HAP-1 (cell line): Measurements from ENCODE around the gene SARM1.

ENCODE experiments used
- DNase-seq, 2 experiments: peaks; one replicate each; pipeline ENCODE4 v3.0.0-alpha.2; 2016 to 2020; ENCODE audit warnings: low spot score in 2 of 2
- H3K27me3 ChIP-seq: fragments of 250-450 bp; sonication (Bioruptor Pico); 2 replicates; pipeline ENCODE4 v1.5.1; 2020; ENCODE audit warnings: low read depth, mild to moderate bottlenecking, moderate library complexity
- H3K36me3 ChIP-seq: fragments of 250-450 bp; sonication (Bioruptor Pico); replicated peaks from 2 replicates; pipeline ENCODE4 v1.5.1; 2020; ENCODE audit warnings: mild to moderate bottlenecking
- H3K4me1 ChIP-seq: fragments of 250-450 bp; sonication (Bioruptor Pico); 2 replicates; pipeline ENCODE4 v1.5.1; 2020; ENCODE audit warnings: mild to moderate bottlenecking
- H3K4me3 ChIP-seq: fragments of 250-450 bp; sonication (Bioruptor Pico); 2 replicates; pipeline ENCODE4 v1.5.1; 2020; ENCODE audit warnings: mild to moderate bottlenecking, moderate library complexity
- H3K9me3 ChIP-seq: fragments of 250-450 bp; sonication (Bioruptor Pico); 2 replicates; pipeline ENCODE4 v1.5.1; 2020; ENCODE audit warnings: mild to moderate bottlenecking, moderate library complexity
- in situ Hi-C: fragments of 300-500 bp; cut with MboI; formaldehyde crosslinking; loops from 3 replicates; pipeline ENCODE4 v1.14.3; 2020; ENCODE audit warnings: low sequenced_read_pairs, inconsistent platforms, mixed read lengths

The SARM1 gene

DNA sequence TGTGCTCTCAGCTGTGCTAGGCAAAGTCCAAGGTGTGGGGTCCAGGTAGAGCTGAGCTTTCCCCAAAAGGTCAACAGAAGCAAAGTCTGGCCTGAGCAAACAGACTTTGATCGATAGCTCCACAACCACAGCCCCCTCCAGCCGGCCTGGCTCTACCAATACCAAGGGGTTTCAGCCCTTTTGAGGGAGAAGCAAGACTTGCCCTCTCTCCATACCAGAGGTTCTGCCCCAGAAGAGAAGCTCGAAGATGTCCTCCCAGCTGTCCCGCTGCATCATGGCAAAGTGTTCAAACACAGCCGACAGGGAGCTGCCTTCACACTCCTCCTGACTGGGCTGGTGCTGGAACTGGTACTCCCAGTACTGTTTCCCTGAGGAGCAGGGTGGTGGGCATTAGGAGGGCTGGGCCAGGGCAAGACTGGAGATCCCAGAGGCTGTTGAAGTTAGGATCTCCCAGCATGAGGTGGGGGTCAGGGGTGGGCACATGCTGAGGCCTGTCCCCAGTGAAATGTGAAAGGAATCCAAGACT lies 3.1 kb upstream of the SARM1 start:
- in situ Hi-C loops: no loop called here
- no peaks in the 10 kb centered on the region for H3K27me3 ChIP-seq
- no peak overlapping the region for H3K4me3 ChIP-seq
- H3K9me3 ChIP-seq: no peaks in the 10 kb centered on the region
- H3K36me3 ChIP-seq: no peaks in the 10 kb centered on the region; the same call in 1 of the 2 replicates
- no peak for DNase-seq
- H3K4me1 ChIP-seq: no peaks in the 10 kb centered on the region; the same call in 1 of the 2 replicates

DNA sequence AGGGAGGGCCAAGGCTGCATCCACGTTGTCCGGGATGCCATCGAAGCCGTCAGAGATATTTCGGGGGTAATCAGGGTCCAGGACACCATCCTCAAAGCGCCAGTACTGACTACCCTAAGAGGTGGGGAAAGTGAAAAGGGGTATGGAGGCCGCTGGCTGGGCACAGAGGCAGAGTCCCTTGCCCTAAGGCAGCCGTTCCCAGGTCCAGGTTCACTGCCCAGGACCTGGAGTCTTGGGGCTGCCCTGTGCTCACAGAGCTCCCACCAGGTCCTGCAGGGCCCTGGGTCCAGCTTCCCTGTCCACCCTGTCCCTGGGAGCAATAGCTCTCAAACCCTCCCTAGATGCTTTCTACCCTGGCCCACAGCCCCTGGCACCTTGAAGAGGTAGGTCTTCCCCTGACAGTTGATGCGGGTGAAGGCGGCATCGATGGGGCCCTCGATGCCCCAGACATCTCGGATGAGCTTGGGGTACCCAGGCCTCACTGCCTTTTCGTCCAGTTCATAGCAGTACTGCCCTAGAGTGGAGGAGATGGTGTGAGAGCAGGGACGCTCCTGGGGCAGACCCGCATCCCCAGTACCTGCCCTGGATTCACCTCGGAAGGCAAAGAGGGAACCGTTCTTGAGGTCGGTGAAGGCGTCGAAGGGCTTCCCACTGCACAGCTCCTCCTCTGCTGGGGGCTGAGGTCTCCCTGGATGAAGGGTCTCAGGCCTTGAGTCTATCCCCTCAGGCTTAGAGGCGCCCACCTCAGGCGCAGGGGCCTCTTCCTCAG lies 2.4 kb upstream of the SARM1 start:
- H3K4me1 ChIP-seq: no peaks in the 10 kb centered on the region; the same call in 1 of the 2 replicates
- DNase-seq: no peak
- no peaks in the 10 kb centered on the region for H3K9me3 ChIP-seq
- in situ Hi-C loops: no loop called here
- H3K4me3 ChIP-seq: no peak overlapping the region
- no peaks in the 10 kb centered on the region for H3K27me3 ChIP-seq
- no peaks in the 10 kb centered on the region for H3K36me3 ChIP-seq

DNA sequence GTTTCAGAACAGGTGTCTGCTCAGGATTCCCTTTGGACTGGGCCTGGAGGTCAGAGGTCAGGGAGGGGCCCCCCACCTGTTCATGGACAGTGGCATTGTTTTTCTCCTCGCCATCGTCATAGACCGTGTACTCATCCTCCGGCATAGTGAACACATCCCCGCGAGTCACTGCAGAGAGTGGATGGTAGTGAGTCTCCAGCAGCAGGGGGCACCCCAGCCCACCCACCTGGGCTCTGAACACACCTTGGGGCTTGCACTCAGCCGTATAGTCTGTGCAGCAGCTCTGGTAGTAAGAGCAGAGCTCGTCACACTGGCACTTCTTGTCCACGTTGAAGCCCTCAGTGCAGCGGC lies 1.8 kb upstream of the SARM1 start:
- no peak for DNase-seq
- in situ Hi-C loops: no loop called here
- no peaks in the 10 kb centered on the region for H3K36me3 ChIP-seq

DNA sequence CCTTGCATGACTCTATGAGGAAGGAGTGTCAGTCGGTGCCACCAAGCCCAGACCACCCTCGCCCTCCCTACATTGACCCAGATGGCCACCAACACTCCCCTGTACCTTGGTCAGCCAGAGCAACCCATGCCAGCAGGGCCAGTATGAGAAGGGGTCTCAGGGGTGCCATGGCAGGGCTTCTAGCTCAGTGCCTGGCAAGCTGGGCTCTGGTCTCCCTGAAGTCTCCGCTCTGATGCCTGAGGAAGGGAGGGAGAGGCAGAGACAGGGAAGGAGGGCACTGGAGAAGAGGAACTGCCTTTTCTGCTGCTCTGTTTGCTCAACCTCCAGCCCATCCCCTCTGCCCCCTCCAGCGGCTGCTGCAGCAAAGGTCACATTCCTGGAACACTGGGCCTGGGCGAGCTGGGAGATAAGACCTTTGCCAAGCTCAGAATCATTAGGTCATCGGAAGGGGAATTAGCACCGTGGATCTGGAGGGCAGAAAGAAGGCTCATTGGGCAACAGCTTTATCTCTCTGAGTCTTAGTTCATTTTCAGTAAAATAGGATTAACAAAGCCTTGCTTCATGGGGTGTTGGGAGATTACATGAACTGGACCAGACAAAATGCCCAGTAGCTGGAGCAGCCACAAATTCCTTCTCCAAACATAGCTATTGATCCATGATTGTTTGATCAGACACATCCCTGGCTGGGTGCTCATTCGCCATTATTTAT lies 1.3 kb upstream of the SARM1 start, which contains the start of gene VTN:
TSS of gene VTN (minus strand) at position 273 of the 709 bp plus-strand sequence. CDS start at position 169, 104 bp downstream.
- Histone ChIP-seq H3K36me3 (no peaks in the 10 kb centered on the region), H3K27me3 (no peaks in the 10 kb centered on the region), H3K4me1 (no peaks in the 10 kb centered on the region; the same call in 1 of the 2 replicates), H3K9me3 (no peaks in the 10 kb centered on the region), H3K4me3 (peak within 1 kb of the TSS; percentile 45)
- peak in 1 of 2 experiments; percentile 33 for DNase-seq
- in situ Hi-C loops: no loop called here

More for the DNA sequence above, 1.8 kb upstream of the SARM1 start:
- no peak overlapping the region for H3K4me3 ChIP-seq
- no peaks in the 10 kb centered on the region for H3K27me3 ChIP-seq
- H3K4me1 ChIP-seq: no peaks in the 10 kb centered on the region; the same call in 1 of the 2 replicates
- H3K9me3 ChIP-seq: no peaks in the 10 kb centered on the region

DNA sequence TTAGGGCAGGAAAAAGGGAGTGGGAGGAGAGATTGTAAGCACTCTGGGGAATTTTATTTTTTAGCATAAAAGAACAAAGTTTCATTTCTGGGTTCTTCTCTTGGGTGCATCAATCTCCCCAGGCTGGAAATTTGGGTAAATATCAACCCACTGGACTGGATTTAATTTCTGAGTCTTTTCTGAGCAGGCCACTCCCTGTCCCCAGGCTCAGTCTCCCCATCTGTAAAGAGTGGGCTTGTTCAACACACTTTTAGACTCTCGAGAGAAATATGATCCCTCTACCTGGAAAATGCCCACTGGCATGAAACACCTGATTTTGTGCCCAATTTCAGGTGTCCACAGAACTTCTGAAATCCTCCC lies 770 bp upstream of the SARM1 start:
- DNase-seq: no peak
- Histone ChIP-seq H3K4me3 (peak overlapping the region; percentile 45), H3K27me3 (no peaks in the 10 kb centered on the region), H3K36me3 (no peaks in the 10 kb centered on the region), H3K4me1 (no peaks in the 10 kb centered on the region; the same call in 1 of the 2 replicates), H3K9me3 (no peaks in the 10 kb centered on the region)
- in situ Hi-C loops: no loop called here

DNA sequence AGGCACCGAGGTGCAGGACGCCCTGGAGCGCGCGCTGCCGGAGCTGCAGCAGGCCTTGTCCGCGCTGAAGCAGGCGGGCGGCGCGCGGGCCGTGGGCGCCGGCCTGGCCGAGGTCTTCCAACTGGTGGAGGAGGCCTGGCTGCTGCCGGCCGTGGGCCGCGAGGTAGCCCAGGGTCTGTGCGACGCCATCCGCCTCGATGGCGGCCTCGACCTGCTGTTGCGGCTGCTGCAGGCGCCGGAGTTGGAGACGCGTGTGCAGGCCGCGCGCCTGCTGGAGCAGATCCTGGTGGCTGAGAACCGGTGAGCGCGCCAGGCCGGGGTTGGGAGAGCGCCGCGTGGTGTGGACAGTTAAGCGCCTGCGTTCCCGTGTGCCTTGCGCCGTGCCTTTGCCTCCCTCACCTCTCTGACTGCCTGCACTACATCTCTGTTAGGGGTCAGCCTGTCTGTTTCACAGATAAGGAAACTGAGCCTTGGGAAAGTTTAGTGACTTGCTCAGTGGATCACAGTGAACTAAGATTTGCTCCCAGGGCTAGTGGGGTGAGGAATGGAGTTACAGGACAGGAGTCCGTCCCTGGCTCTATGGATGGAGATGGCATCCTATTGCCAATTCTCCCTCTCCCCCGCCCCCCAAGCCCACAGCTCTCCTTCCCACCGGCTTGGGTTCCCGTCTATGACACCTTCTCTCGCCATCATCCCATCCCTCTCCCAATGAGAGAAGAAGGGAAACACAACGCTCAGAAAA lies 880 bp downstream of the SARM1 start:
- Histone ChIP-seq H3K4me1 (no peaks in the 10 kb centered on the region; the same call in 1 of the 2 replicates), H3K36me3 (no peaks in the 10 kb centered on the region), H3K4me3 (peak overlapping the region; percentile 45), H3K9me3 (no peaks in the 10 kb centered on the region), H3K27me3 (no peaks in the 10 kb centered on the region)
- no peak for DNase-seq
- in situ Hi-C loops: no loop called here

DNA sequence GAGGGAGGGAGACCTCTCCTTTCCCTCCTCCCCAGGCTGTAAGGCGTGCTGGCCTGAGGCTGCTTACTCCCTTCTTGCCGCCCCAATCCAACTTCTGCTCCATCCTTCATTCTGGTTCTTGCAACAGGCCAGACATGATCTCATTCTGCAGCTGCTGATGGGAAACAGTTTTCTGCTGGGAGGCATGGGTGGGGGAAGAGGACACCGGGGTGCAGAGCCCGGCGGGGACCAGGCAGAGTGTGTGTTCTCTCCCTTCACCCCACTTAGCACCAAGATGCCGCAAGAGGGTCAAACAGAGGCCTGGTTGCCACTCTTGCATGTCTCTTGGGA lies 1.4 kb downstream of the SARM1 start:
- DNase-seq: no peak
- peak overlapping the region; percentile 45; the same call in 1 of the 2 replicates for H3K4me3 ChIP-seq
- no peaks in the 10 kb centered on the region for H3K36me3 ChIP-seq
- no peaks in the 10 kb centered on the region for H3K27me3 ChIP-seq
- no peaks in the 10 kb centered on the region; the same call in 1 of the 2 replicates for H3K4me1 ChIP-seq
- H3K9me3 ChIP-seq: no peaks in the 10 kb centered on the region
- in situ Hi-C loops: no loop called here

DNA sequence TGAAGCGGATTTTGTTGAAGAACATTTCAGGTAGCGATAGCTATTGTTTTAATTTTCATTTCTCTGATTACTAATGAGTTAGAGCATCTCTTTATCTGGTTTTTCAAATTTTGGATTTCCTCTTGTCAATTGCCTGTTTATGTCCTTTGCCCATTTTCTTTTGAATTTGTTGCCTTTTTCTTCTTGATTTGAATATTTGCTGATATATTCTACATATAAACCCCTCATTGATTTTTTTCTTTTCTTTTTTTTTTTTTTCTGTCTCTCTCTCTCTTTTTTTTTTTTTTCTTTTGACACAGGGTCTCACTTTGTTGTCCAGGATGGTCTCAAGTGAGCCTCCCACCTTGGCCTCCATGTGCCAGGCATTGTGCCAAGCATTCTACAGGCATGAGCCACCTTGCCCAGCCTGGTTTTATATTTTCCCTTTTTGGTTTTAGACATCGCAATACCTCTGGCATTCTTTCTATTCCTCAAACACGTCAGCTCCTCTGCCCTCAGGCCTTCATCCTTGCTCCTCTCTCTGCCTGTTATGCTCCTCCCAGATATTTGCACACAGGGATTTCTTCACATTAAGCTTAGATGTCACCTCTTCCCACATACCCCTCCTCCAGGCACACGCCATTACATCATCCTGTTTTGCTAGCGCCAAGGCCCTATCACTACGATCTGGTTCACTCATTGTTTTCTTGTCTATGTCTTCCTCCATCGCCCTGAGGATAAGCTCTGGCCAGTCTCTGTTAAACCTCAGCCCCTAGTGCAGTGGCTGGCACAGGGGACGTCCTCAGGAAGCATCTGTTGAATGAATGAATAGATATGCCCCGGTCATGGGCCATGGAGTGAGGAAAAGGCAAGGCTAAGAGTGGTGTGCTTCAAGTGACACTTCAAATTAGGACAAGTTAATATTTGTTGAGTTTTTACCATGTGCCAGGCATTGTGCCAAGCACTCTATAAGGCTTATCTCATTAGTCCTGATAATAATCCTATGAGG lies 8.6 kb downstream of the SARM1 start:
- no peaks in the 10 kb centered on the region for H3K36me3 ChIP-seq
- no peak overlapping the region for H3K4me3 ChIP-seq
- no peaks in the 10 kb centered on the region for H3K9me3 ChIP-seq
- in situ Hi-C loops: loop anchor here (25.0 kb wide), 1 partner anchor 593 kb away; no protein-coding TSS in a partner anchor
- H3K4me1 ChIP-seq: no peaks in the 10 kb centered on the region
- H3K27me3 ChIP-seq: no peaks in the 10 kb centered on the region
- DNase-seq: no peak

DNA sequence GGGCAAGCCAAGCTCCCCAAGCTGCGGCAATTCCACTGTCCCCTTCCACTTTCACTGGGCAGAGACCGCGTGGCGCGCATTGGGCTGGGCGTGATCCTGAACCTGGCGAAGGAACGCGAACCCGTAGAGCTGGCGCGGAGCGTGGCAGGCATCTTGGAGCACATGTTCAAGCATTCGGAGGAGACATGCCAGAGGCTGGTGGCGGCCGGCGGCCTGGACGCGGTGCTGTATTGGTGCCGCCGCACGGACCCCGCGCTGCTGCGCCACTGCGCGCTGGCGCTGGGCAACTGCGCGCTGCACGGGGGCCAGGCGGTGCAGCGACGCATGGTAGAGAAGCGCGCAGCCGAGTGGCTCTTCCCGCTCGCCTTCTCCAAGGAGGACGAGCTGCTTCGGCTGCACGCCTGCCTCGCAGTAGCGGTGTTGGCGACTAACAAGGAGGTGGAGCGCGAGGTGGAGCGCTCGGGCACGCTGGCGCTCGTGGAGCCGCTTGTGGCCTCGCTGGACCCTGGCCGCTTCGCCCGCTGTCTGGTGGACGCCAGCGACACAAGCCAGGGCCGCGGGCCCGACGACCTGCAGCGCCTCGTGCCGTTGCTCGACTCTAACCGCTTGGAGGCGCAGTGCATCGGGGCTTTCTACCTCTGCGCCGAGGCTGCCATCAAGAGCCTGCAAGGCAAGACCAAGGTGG lies 9.8 kb downstream of the SARM1 start:
- Histone ChIP-seq H3K4me1 (no peaks in the 10 kb centered on the region), H3K27me3 (no peaks in the 10 kb centered on the region), H3K4me3 (no peak overlapping the region), H3K9me3 (no peaks in the 10 kb centered on the region), H3K36me3 (no peaks in the 10 kb centered on the region)
- DNase-seq: no peak
- in situ Hi-C loops: loop anchor here (25.0 kb wide), 1 partner anchor 594 kb away; no protein-coding TSS in a partner anchor

DNA sequence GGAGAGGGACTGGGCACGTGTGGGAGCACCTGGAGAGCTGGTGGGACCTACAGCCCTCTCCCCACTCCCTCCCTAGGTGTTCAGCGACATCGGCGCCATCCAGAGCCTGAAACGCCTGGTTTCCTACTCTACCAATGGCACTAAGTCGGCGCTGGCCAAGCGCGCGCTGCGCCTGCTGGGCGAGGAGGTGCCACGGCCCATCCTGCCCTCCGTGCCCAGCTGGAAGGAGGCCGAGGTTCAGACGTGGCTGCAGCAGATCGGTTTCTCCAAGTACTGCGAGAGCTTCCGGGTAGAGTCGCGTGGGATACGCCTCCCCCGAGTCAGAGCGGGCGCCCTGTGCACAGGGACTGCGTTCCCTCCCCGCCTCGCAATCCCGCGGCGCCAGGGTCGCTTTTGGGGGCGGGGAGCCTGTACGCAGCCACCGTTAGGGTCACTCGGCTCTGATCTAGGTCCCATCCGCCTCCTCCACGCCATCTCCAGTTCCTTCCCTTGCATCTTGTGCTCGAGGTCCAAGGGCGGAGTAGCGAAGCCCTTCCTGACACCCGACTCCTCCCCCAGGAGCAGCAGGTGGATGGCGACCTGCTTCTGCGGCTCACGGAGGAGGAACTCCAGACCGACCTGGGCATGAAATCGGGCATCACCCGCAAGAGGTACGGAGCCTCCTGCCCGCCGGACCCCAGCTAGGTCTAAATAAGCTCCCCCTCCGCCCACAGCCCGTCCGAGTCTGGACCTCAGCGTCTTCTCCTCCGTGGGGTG lies 13.0 kb downstream of the SARM1 start:
- no peaks in the 10 kb centered on the region for H3K27me3 ChIP-seq
- no peak overlapping the region for H3K4me3 ChIP-seq
- 0 out of 2 replicates have a peak, but pooled peaks cover 2% of the 10 kb centered on the region for H3K36me3 ChIP-seq
- no peaks in the 10 kb centered on the region for H3K9me3 ChIP-seq
- no peaks in the 10 kb centered on the region for H3K4me1 ChIP-seq
- in situ Hi-C loops: loop anchor here (25.0 kb wide), 1 partner anchor 597 kb away; no protein-coding TSS in a partner anchor
- DNase-seq: no peak

DNA sequence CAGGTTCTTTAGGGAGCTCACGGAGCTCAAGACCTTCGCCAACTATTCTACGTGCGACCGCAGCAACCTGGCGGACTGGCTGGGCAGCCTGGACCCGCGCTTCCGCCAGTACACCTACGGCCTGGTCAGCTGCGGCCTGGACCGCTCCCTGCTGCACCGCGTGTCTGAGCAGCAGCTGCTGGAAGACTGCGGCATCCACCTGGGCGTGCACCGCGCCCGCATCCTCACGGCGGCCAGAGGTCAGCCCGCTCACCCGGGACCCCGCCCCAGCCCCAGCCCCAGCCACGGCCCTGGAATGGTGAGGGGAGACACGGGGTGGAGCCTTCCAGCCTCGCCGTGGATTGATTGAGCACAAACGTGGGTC lies 13.5 kb downstream of the SARM1 start:
- H3K36me3 ChIP-seq: 0 out of 2 replicates have a peak, but pooled peaks cover 2% of the 10 kb centered on the region
- no peaks in the 10 kb centered on the region for H3K4me1 ChIP-seq
- DNase-seq: no peak
- no peaks in the 10 kb centered on the region for H3K27me3 ChIP-seq
- in situ Hi-C loops: loop anchor here (25.0 kb wide), 1 partner anchor 598 kb away; no protein-coding TSS in a partner anchor
- H3K4me3 ChIP-seq: no peak overlapping the region
- no peaks in the 10 kb centered on the region for H3K9me3 ChIP-seq
